Mesodermal cell (in vitro differentiated cells): ENCODE measurements around the gene OAF.

Source experiments
- H3K27ac ChIP-seq: 2 replicates; pipeline ENCODE4 v1.7.0; 2013; ENCODE audit warnings: mild to moderate bottlenecking, low read depth, low read length, moderate library complexity; ENCODE audit not compliant: severe bottlenecking
- H3K36me3 ChIP-seq: 2 replicates; pipeline ENCODE4 v1.7.1; 2013; ENCODE audit warnings: mild to moderate bottlenecking, low read length, moderate library complexity; ENCODE audit not compliant: control insufficient read depth, insufficient read depth
- H3K4me1 ChIP-seq: one replicate; pipeline ENCODE4 v1.7.1; 2013; ENCODE audit warnings: mild to moderate bottlenecking, low read length; ENCODE audit not compliant: insufficient read depth, control insufficient read depth, poor library complexity, severe bottlenecking
- H3K4me3 ChIP-seq: 2 replicates; pipeline ENCODE4 v1.7.0; 2013; ENCODE audit warnings: low read length, control low read depth, mild to moderate bottlenecking; ENCODE audit not compliant: insufficient read depth, poor library complexity, severe bottlenecking; ENCODE audit errors: extremely low read depth
- H3K9me3 ChIP-seq: 2 replicates; pipeline ENCODE4 v1.7.1; 2013; ENCODE audit warnings: mild to moderate bottlenecking, low read length, moderate library complexity; ENCODE audit not compliant: control insufficient read depth
- WGBS, 2 experiments: methylation state at CpG; one replicate each; pipeline ENCODE4 v1.1.5; 2013; ENCODE audit warnings: missing lambda C conversion rate in 2 of 2; ENCODE audit not compliant: insufficient coverage in 2 of 2; 5-methylcytosine and 5-hydroxymethylcytosine counted together

Gene OAF

DNA sequence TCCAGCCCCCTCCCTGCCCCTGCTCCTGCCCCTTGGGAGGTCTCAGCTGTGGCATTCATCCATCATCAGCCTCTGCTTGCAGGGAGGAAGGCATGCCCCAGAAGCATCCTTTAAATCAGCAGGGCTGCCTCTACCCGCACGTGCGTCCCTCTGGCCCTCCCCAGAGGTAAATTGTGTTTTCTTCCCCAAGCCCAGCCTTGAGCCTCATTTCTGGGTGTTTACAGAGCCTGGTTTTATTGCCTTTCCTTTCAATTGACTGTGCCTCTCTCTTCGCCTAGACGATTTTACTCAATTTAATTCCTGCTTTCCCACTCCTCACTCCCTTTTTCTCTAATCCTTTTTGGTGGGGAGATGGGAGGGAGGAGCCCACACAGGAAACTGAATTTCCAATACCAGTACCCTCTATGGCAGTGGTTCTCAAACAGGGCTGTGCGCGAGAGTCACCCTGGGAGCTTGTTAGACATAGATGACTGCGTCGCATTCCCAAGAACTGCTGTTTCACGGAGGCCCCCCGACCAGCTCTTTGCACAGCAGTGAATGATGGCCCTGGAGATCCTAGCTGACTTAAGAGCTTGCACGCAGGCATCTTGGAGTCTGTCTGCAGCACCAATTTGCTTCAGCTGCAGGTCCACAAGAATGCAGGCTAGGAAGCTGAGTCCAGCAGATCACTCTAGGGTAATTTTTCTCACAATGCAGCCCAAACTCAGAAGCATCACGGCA, 15.1 kb upstream of the OAF start:
- Histone ChIP-seq H3K4me1 (peaks cover 25% of the 10 kb centered on the region), H3K4me3 (no peak overlapping the region), H3K36me3 (no peaks in the 10 kb centered on the region), H3K9me3 (no peaks in the 10 kb centered on the region), H3K27ac (peak overlapping the region; percentile 69)
- WGBS, 2 experiments: 59 to 74% methylated on average over 9 to 11 of the region's 13 CpGs

DNA sequence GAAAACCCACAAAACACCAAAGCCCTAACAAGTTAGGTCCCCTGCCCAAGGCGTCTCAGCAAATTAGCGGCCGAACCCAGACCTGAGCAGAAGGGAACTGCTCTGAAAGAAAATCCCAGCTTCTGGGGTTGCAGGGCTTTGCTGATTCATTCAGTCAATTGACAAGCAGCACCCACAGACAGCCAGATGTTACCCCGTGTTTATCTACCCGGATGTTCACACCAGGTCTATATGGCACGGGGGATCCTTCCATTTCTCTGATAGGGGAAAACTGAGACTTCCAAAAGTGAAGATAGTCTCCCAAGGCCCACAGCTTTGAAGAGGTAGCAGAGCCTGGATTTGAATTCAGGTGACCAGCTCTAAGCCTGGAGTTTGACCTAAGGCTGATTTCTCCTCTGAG, 14.0 kb upstream of the OAF start:
- Histone ChIP-seq H3K36me3 (no peaks in the 10 kb centered on the region), H3K27ac (peak overlapping the region; percentile 71)
- WGBS, 2 experiments: 91 to 93% methylated on average over 6 of the region's 6 CpGs

DNA sequence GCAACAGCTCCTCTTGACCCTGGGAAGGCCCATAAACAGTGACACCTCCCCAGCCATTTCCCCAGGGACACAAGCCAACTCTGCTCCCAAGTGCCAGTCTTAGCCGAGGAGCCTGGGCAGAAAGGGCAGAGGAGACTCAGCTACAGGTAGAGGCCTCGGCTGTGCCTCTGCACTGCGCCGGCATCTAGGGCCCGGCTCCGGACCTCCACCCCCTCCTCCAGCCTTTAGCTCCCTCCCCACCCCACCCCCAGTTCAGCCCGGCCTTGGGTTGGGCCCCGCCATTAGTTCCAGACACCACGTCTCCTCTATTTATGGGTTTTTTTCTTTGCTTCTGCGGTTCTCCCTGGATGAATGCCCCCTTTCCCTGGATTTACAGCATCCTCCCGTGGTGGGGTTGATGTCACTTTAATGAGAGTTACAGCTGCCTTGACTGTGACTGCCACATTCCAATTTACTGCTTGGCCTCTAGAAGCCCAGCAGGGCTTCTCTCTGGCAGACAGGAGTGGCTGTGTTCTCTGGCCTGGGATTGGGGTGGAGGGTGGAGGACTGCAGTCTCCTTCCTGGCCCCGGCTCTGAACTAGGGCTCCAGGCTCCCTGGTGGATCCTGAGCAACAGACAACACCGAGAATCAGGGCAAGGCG, 13.5 kb upstream of the OAF start:
- H3K4me1 ChIP-seq: peaks cover 25% of the 10 kb centered on the region
- peak overlapping the region; percentile 71 for H3K27ac ChIP-seq
- 39% methylated on average over 5 of the region's 14 CpGs; no CpG with 5 or more reads in 1 of the 2 experiments for WGBS, 2 experiments
- no peaks in the 10 kb centered on the region for H3K9me3 ChIP-seq
- H3K36me3 ChIP-seq: no peaks in the 10 kb centered on the region
- H3K4me3 ChIP-seq: no peak overlapping the region

More for the DNA sequence above, 14.0 kb upstream of the OAF start:
- Histone ChIP-seq H3K4me3 (no peak overlapping the region), H3K4me1 (peaks cover 25% of the 10 kb centered on the region), H3K9me3 (no peaks in the 10 kb centered on the region)

DNA sequence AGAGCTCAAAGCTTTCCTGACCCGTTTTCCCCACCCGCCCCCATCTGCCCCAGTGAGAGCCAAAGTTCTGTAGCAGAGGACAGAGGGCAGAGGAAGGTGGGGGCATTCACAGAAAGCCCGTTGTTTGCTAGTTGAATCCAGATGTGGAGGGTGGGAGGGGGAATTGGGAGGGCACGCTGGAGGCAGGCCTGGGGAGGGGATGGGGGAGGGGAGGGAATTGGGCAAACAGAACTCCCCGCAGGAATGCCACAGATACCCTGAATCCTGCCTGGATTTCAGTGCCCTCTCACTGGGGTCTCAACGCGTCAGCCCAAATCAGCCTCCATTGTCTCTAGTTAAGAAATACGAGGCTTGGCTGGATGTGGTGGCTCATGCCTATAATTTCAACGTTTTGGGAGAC, 12.9 kb upstream of the OAF start:
- Histone ChIP-seq H3K4me1 (peaks cover 25% of the 10 kb centered on the region), H3K9me3 (no peaks in the 10 kb centered on the region), H3K36me3 (no peaks in the 10 kb centered on the region), H3K27ac (peak overlapping the region; percentile 71), H3K4me3 (no peak overlapping the region)
- 26 to 31% methylated on average over 7 to 8 of the region's 9 CpGs for WGBS, 2 experiments

DNA sequence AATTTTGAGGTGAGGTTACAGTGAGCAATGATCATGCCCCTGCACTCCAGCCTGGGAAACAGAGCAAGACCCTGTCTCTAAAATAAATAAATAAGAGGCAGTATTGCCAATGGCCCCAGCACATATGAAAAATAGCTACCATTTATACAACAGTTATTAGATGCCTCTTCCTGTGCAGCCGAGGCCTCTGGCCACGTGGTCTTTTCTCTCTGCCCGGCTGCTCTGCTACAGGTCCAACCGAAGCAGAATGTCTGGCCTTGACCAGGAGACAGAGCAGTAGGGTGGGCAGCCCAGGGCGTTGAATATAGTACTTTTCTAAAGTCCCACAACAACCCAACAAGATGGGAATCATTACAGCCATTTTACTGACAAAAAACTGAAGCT, 12.4 kb upstream of the OAF start:
- H3K36me3 ChIP-seq: no peaks in the 10 kb centered on the region
- no peaks in the 10 kb centered on the region for H3K9me3 ChIP-seq
- 74 to 79% methylated on average over 4 of the region's 5 CpGs for WGBS, 2 experiments
- peak overlapping the region; percentile 71 for H3K27ac ChIP-seq
- no peak overlapping the region for H3K4me3 ChIP-seq
- H3K4me1 ChIP-seq: peaks cover 25% of the 10 kb centered on the region

DNA sequence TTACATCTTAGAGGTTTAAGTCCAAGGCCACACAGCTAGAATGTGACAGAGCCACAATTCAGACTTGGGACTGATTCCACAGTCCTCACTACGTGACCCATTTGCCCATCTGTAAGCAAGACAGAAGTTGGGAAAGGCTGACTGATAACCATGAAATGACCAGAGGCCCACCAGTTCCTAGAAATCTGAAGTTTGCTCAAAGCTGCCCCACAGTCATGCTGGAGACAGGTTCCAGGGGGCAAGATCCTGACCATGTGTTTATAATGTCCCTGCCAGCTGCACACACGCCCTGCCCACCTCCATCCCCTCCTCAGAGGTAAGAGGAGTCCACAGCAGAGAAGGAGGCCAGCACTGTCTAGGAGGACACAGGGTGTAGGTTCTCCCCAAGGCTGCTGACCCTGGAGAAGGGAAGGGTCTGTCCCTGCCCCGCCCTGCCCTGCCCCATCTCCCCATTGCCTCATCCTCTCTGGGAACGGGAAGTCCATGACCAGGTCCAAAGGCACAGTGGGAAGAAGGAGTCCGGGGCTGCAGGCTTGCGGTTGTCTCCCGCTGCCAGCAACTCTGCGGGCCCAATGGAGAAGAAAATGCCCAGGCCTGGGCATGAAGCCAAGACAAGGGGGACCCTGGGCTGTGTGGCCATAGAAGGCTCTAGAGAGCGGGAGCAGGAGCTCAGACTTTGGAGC, 11.9 kb upstream of the OAF start:
- no peak overlapping the region for H3K4me3 ChIP-seq
- H3K27ac ChIP-seq: no peak overlapping the region

DNA sequence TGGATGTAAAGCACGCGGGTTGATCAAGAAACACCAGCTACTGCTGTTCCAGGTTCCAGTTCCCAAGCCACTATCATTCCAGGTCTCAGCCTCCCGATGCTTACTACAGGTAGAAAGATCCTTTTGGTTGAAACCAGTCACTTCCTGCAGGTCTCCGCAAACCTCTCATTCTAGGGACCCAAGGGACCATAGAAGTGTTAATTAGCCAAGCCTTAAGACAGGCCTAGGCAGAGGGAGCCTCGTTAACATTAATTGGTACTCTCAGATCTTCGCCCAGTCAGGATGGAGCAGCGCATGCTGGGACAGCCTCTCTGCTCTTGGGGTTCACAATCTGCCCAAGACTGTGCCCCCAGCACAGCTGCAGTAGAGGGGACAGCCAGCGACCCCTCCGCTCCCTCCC, 11.2 kb upstream of the OAF start:
- Histone ChIP-seq H3K27ac (no peak overlapping the region), H3K36me3 (no peaks in the 10 kb centered on the region), H3K4me3 (no peak overlapping the region), H3K9me3 (no peaks in the 10 kb centered on the region), H3K4me1 (peaks cover 29% of the 10 kb centered on the region)
- 70 to 77% methylated on average over 4 to 7 of the region's 9 CpGs for WGBS, 2 experiments

More for the DNA sequence above, 11.9 kb upstream of the OAF start:
- Histone ChIP-seq H3K36me3 (no peaks in the 10 kb centered on the region), H3K4me1 (peaks cover 29% of the 10 kb centered on the region), H3K9me3 (no peaks in the 10 kb centered on the region)
- 96 to 97% methylated on average over 6 to 7 of the region's 9 CpGs for WGBS, 2 experiments

DNA sequence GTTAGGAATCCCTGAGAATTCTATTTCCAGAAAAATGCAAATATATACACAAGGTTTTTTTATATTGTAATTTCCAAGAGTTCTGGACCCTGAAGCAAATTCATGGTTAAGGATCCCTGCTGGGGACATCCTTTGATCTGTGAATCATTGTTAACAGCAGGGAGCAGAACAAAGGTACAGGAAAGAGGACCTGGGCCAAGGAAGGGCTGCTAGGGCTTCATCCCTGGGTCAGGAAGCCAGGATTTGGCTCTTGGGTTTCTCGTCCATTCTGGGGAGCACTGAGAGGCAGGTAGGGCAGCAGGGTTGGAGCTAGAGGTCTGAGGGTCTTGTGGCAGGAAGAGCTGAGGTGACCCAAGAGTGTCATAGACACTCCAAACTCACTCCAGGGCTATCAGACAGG, 10.2 kb upstream of the OAF start:
- no peaks in the 10 kb centered on the region for H3K36me3 ChIP-seq
- WGBS, 2 experiments: 71% methylated on average over 1 of the region's 1 CpG; no CpG with 5 or more reads in 1 of the 2 experiments
- H3K9me3 ChIP-seq: no peaks in the 10 kb centered on the region
- H3K27ac ChIP-seq: no peak overlapping the region
- peaks cover 26% of the 10 kb centered on the region for H3K4me1 ChIP-seq
- no peak overlapping the region for H3K4me3 ChIP-seq

DNA sequence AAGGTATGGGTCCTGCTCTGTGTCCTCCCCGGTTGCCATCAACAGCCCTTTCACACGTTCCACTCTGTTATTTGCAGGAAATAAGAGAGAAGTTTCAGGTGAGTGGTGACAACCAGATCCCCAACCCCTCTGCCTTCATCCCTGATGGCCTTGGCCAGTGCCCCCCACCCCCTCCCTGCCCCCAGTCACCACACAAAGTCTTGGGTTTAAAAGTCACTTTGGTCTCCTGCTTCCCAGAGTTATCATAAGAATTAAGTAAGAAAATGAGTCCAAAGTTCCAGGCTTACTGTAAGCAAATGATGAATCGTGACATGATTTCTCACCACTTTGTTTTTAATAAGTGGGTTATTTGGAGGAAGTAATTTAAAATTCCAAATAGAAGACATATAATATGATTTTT, 9.2 kb upstream of the OAF start:
- WGBS, 2 experiments: no CpG with 5 or more reads among the region's 3 CpGs
- Histone ChIP-seq H3K27ac (no peak overlapping the region), H3K36me3 (no peaks in the 10 kb centered on the region), H3K9me3 (no peaks in the 10 kb centered on the region), H3K4me3 (no peak overlapping the region), H3K4me1 (peaks cover 17% of the 10 kb centered on the region)

DNA sequence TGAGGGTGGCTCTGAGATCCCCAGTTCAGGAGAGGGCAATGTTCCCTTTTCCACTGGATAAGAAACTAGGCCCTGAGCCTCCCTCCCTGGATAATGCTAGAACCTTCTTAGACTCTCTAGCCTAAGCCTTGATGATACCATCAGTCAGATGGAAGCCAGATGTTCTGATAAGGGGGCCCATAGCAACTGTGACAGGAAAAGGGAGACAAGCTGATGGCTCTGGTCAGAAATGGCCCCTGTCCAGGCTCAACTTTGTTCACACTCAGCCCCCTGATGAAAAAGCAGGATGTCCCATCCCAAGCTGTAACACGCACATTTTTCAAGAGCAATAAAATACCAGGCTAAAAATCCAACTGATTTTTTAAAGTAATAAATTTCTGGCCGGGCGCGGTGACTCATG, 7.2 kb upstream of the OAF start:
- Histone ChIP-seq H3K4me3 (no peak overlapping the region), H3K4me1 (peaks cover 5% of the 10 kb centered on the region), H3K27ac (no peak overlapping the region), H3K36me3 (no peaks in the 10 kb centered on the region), H3K9me3 (no peaks in the 10 kb centered on the region)
- WGBS, 2 experiments: 93 to 100% methylated on average over 3 to 4 of the region's 4 CpGs
